Gastrocnemius medialis (tissue), 4 donors: ENCODE results near the gene MRPL51.
"Not testable (repeated sequence)": the region's sequence is repeated elsewhere in the genome, so short reads cannot be mapped to it uniquely, and the experiment has no call there.

Experiments used
- POLR2A ChIP-seq, 2 donors: fragments of 450-650 bp; IDR thresholded peaks; one replicate each; pipeline ENCODE4 v1.6.1; 2017; ENCODE audit warnings: antibody characterized with exemption in 2 of 2, mild to moderate bottlenecking in 2 of 2, moderate library complexity in 2 of 2
- TF ChIP-seq, protein P1 (sequence below), 5 experiments: fragments of 450-650 bp in 3 of 5; fragments of 200-600 bp in 2 of 5; sonication (generic) in 2 of 5; IDR thresholded peaks in 4 of 5; conservative IDR thresholded peaks in 1 of 5; 1 replicate in 4 of 5; 2 replicates in 1 of 5; pipeline ENCODE4 v1.5.1; 2016 to 2019; ENCODE audit warnings: antibody characterized with exemption in 5 of 5, mild to moderate bottlenecking in 3 of 5, moderate library complexity in 3 of 5

GRCh38 chr12:6466751-6467150 is 26.3 kb downstream of the MRPL51 start:
- not testable (repeated sequence) for TF ChIP-seq POLR2A (IDR thresholded peaks at IDR 0.05)
- TF ChIP-seq, protein P1, sequence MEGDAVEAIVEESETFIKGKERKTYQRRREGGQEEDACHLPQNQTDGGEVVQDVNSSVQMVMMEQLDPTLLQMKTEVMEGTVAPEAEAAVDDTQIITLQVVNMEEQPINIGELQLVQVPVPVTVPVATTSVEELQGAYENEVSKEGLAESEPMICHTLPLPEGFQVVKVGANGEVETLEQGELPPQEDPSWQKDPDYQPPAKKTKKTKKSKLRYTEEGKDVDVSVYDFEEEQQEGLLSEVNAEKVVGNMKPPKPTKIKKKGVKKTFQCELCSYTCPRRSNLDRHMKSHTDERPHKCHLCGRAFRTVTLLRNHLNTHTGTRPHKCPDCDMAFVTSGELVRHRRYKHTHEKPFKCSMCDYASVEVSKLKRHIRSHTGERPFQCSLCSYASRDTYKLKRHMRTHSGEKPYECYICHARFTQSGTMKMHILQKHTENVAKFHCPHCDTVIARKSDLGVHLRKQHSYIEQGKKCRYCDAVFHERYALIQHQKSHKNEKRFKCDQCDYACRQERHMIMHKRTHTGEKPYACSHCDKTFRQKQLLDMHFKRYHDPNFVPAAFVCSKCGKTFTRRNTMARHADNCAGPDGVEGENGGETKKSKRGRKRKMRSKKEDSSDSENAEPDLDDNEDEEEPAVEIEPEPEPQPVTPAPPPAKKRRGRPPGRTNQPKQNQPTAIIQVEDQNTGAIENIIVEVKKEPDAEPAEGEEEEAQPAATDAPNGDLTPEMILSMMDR (IDR thresholded peaks at IDR 0.05 in 4 of 5, conservative IDR thresholded peaks at IDR 0.05 in 1 of 5), result not testable (repeated sequence)
